H1 (cell line): ENCODE data around the gene HSPA6. TPM values are rescaled to one million over a fixed set of nuclear protein-coding genes. Genes with fewer than 3 reads are reported as not detected.
"Not testable (repeated sequence)": the region's sequence is repeated elsewhere in the genome, so short reads cannot be mapped to it uniquely, and the experiment has no call there.

ENCODE experiments used
- CTCF ChIA-PET: fragments of 300-600 bp; sonication (Branson Sonifier 250); formaldehyde crosslinking; loops from one replicate; lab custom pipeline; 2021; ENCODE audit not compliant: partially characterized antibody; lab: Charles Lee
- POLR2A ChIA-PET: fragments of 300-600 bp; sonication (Branson Sonifier 250); formaldehyde crosslinking; loops from one replicate; lab custom pipeline; 2021; ENCODE audit warnings: inconsistent platforms; ENCODE audit not compliant: partially characterized antibody; lab: Charles Lee
- DNase-seq, 2 experiments: peaks; one replicate each; pipeline versions ENCODE4 v3.0.0 to v3.0.0-alpha.2; 2010 to 2022; ENCODE audit warnings: low spot score in 2 of 2, low read depth in 1 of 2, mixed read lengths in 1 of 2
- FAIRE-seq: peaks from 2 replicates; lab custom pipeline; 2011; peaks lifted over from hg19 to GRCh38; lab: Jason Lieb, UNC
- H2AFZ ChIP-seq: 2 replicates; pipeline ENCODE4 v1.8.1; 2012; ENCODE audit warnings: low read length, inconsistent platforms
- H2AK5ac ChIP-seq: 2 replicates; pipeline ENCODE4 v1.6.1; 2013; ENCODE audit warnings: low read depth, low read length
- H2BK120ac ChIP-seq: replicated peaks from 2 replicates; pipeline ENCODE3; 2013; ENCODE audit warnings: low read depth, low read length, inconsistent platforms
- H2BK12ac ChIP-seq: 2 replicates; pipeline ENCODE4 v1.6.1; 2013; ENCODE audit warnings: low read depth, low read length
- H2BK15ac ChIP-seq: 2 replicates; pipeline ENCODE4 v1.6.1; 2013; ENCODE audit warnings: low read length
- H2BK20ac ChIP-seq: 2 replicates; pipeline ENCODE4 v1.6.1; 2013; ENCODE audit warnings: low read length
- H2BK5ac ChIP-seq: 2 replicates; pipeline ENCODE4 v1.6.1; 2013; ENCODE audit warnings: low read depth, low read length
- H3K14ac ChIP-seq: 2 replicates; pipeline ENCODE4 v1.6.1; 2013; ENCODE audit warnings: inconsistent platforms; ENCODE audit not compliant: insufficient read length
- H3K18ac ChIP-seq: 2 replicates; pipeline ENCODE4 v1.6.1; 2013; ENCODE audit warnings: low read length; ENCODE audit errors: extremely low read depth
- H3K23ac ChIP-seq: 2 replicates; pipeline ENCODE4 v1.6.1; 2013; ENCODE audit warnings: inconsistent platforms; ENCODE audit not compliant: insufficient read length
- H3K23me2 ChIP-seq: 2 replicates; pipeline ENCODE4 v1.6.1; 2013; ENCODE audit warnings: low read depth, low read length
- H3K27ac ChIP-seq: 2 replicates; pipeline ENCODE4 v1.6.1; 2011; ENCODE audit warnings: low read depth, low read length, inconsistent platforms
- H3K27me3 ChIP-seq, 4 experiments: replicated peaks in 1 of 4; 1 replicate in 1 of 4; 2 replicates in 3 of 4; pipeline versions ENCODE4 v1.6.1 to v1.8.1; 2011 to 2013; ENCODE audit warnings: low read length in 3 of 4, mild to moderate bottlenecking in 3 of 4, inconsistent platforms in 2 of 4, mixed read lengths in 2 of 4, moderate library complexity in 1 of 4; ENCODE audit not compliant: control insufficient read depth in 3 of 4, insufficient read depth in 3 of 4; ENCODE audit errors: extremely low read depth in 1 of 4
- H3K36me3 ChIP-seq, 4 experiments: 2 replicates each; pipeline versions ENCODE4 v1.6.1 to v1.8.1; 2011 to 2013; ENCODE audit warnings: mild to moderate bottlenecking in 4 of 4, low read length in 3 of 4, moderate library complexity in 2 of 4, control low read depth in 1 of 4, inconsistent platforms in 1 of 4; ENCODE audit not compliant: insufficient read depth in 4 of 4, control insufficient read depth in 2 of 4
- H3K4ac ChIP-seq: replicated peaks from 2 replicates; pipeline ENCODE3; 2013; ENCODE audit warnings: low read length, low read depth, mixed read lengths, inconsistent platforms; ENCODE audit not compliant: insufficient read length
- H3K4me1 ChIP-seq, 4 experiments: replicated peaks in 1 of 4; 1 replicate in 1 of 4; 2 replicates in 3 of 4; pipeline versions ENCODE4 v1.6.1 to v1.8.1; 2011 to 2013; ENCODE audit warnings: low read length in 3 of 4, inconsistent platforms in 2 of 4, mixed read lengths in 1 of 4; ENCODE audit not compliant: insufficient read depth in 4 of 4, control insufficient read depth in 3 of 4
- H3K4me2 ChIP-seq, 2 experiments: 2 replicates each; pipeline versions ENCODE4 v1.6.1 to v1.8.1; 2011 to 2013; ENCODE audit warnings: low read depth in 2 of 2, low read length in 2 of 2, control low read depth in 1 of 2, inconsistent platforms in 1 of 2, mild to moderate bottlenecking in 1 of 2; ENCODE audit not compliant: insufficient read depth in 1 of 2
- H3K4me3 ChIP-seq, 4 experiments: fragments of 200-600, 300-600 bp in 1 of 4; sonication (generic), shearing (Covaris generic), sonication (Bioruptor Twin) in 1 of 4; 2 replicates each; pipeline versions ENCODE4 v1.5.1 to v1.8.1; 2011 to 2016; ENCODE audit warnings: low read length in 4 of 4, low read depth in 3 of 4, control low read depth in 2 of 4, inconsistent platforms in 2 of 4, mild to moderate bottlenecking in 2 of 4, mixed read lengths in 1 of 4, moderate library complexity in 1 of 4; ENCODE audit not compliant: insufficient read depth in 2 of 4; ENCODE audit errors: extremely low read depth in 1 of 4
- H3K56ac ChIP-seq: replicated peaks from 2 replicates; pipeline ENCODE3; 2013; ENCODE audit warnings: low read depth, mild to moderate bottlenecking, mixed read lengths, low read length, inconsistent platforms; ENCODE audit not compliant: insufficient read length
- H3K79me1 ChIP-seq: 2 replicates; pipeline ENCODE4 v1.6.1; 2013; ENCODE audit warnings: low read depth, low read length, control low read depth
- H3K79me2 ChIP-seq, 2 experiments: 2 replicates each; pipeline versions ENCODE4 v1.6.1 to v1.8.1; 2012 to 2013; ENCODE audit warnings: low read length in 2 of 2, mild to moderate bottlenecking in 2 of 2, inconsistent platforms in 1 of 2; ENCODE audit not compliant: insufficient read depth in 2 of 2, control insufficient read depth in 1 of 2
- H3K9ac ChIP-seq, 4 experiments: replicated peaks in 1 of 4; 1 replicate in 1 of 4; 2 replicates in 3 of 4; pipeline versions ENCODE4 v1.6.1 to v1.8.1; 2011 to 2013; ENCODE audit warnings: low read depth in 3 of 4, low read length in 3 of 4, control low read depth in 2 of 4, mild to moderate bottlenecking in 2 of 4, moderate library complexity in 2 of 4, inconsistent platforms in 1 of 4; ENCODE audit errors: extremely low read depth in 1 of 4
- H3K9me3 ChIP-seq, 2 experiments: 2 replicates each; pipeline versions ENCODE4 v1.6.1 to v1.8.1; 2012 to 2013; ENCODE audit warnings: mild to moderate bottlenecking in 2 of 2, moderate library complexity in 2 of 2, control low read depth in 1 of 2, inconsistent platforms in 1 of 2, low read depth in 1 of 2, low read length in 1 of 2, mixed read lengths in 1 of 2; ENCODE audit not compliant: insufficient read depth in 2 of 2
- H4K20me1 ChIP-seq, 2 experiments: replicated peaks in 1 of 2; 2 replicates each; pipeline versions ENCODE3 to v1.8.1; 2011 to 2013; ENCODE audit warnings: inconsistent platforms in 2 of 2, low read length in 2 of 2, mild to moderate bottlenecking in 1 of 2; ENCODE audit not compliant: insufficient read depth in 2 of 2, control insufficient read depth in 1 of 2
- H4K5ac ChIP-seq: 2 replicates; pipeline ENCODE4 v1.6.1; 2013; ENCODE audit warnings: low read length, low read depth, mixed read lengths, inconsistent platforms; ENCODE audit not compliant: insufficient read length
- H4K8ac ChIP-seq: 2 replicates; pipeline ENCODE4 v1.8.0; 2013; ENCODE audit warnings: mild to moderate bottlenecking, moderate library complexity, low read length, inconsistent platforms; ENCODE audit not compliant: insufficient read depth; ENCODE audit errors: extremely low read depth
- H4K91ac ChIP-seq: replicated peaks from 2 replicates; pipeline ENCODE3; 2013; ENCODE audit warnings: low read length, mixed read lengths, inconsistent platforms; ENCODE audit not compliant: insufficient read length
- ASH2L ChIP-seq: fragments of 200-600, 300-600 bp; sonication (generic); IDR thresholded peaks from one replicate; pipeline ENCODE4 v1.7.1; 2017; ENCODE audit warnings: low read length
- CEBPB ChIP-seq: IDR thresholded peaks from 2 replicates; pipeline ENCODE4 v1.6.1; 2012; ENCODE audit warnings: low read depth, low read length
- CREB1 ChIP-seq: IDR thresholded peaks from 2 replicates; pipeline ENCODE4 v1.6.1; 2012; ENCODE audit warnings: inconsistent platforms
- MAFK ChIP-seq: IDR thresholded peaks from 2 replicates; pipeline ENCODE4 v1.6.1; 2012; ENCODE audit warnings: low read depth, mild to moderate bottlenecking, improper control_type of control experiment, low read length
- POU5F1 ChIP-seq: IDR thresholded peaks from 2 replicates; pipeline ENCODE4 v1.6.1; 2011; ENCODE audit warnings: low read depth, mild to moderate bottlenecking, low read length, moderate library complexity
- RBBP5 ChIP-seq: IDR thresholded peaks from 2 replicates; pipeline ENCODE4 v1.7.1; 2012; ENCODE audit warnings: low read depth, mild to moderate bottlenecking, inconsistent platforms, low read length, moderate library complexity, borderline replicate concordance
- TAF1 ChIP-seq: IDR thresholded peaks from 2 replicates; pipeline ENCODE4 v1.6.1; 2011; ENCODE audit warnings: mild to moderate bottlenecking, low read depth, low read length
- TBP ChIP-seq: IDR thresholded peaks from 2 replicates; pipeline ENCODE4 v1.6.1; 2011; ENCODE audit warnings: low read depth, low read length, improper control_type of control experiment
- TEAD4 ChIP-seq: IDR thresholded peaks from 2 replicates; pipeline ENCODE4 v1.6.1; 2012; ENCODE audit warnings: low read depth, low read length, inconsistent platforms, mixed read lengths
- WGBS, 2 experiments: shearing (Covaris generic) in 1 of 2; methylation state at CpG; one replicate each; pipeline versions ENCODE4 v1.1.6 to v1.1.7; 2013 to 2015; ENCODE audit warnings: low lambda C conversion rate in 2 of 2, mixed read lengths in 2 of 2, inconsistent platforms in 1 of 2, low coverage in 1 of 2, missing lambda C conversion rate in 1 of 2; ENCODE audit not compliant: insufficient replicate concordance in 2 of 2, insufficient coverage in 1 of 2, insufficient read length in 1 of 2; ENCODE audit errors: extremely low coverage in 1 of 2, missing lambda C conversion rate in 1 of 2; 5-methylcytosine and 5-hydroxymethylcytosine counted together
- polyA plus RNA-seq, 7 experiments: library from polyadenylated mRNA; depleted of rRNA in 3 of 7; stranded (reverse) in 5 of 7; unstranded in 2 of 7; fragments of >200 nt in 5 of 7; fragments of 200-250 nt in 2 of 7; gene quantifications; 1 replicate in 5 of 7; 2 replicates in 1 of 7; 4 replicates in 1 of 7; pipeline versions ENCODE4 v1.2.1 to v1.2.3, GENCODE V29; 2011 to 2013; ENCODE audit warnings: missing spikeins in 2 of 7, mixed read lengths in 2 of 7
- total RNA-seq: library from RNA; stranded (reverse); fragmentation: NEBNext Ultra II Directional; extraction: Animal tissue kit (Norgen Biotek cat#: 25700); gene quantifications from 2 replicates; pipeline ENCODE4 v1.2.1, GENCODE V29; 2021

HSPA6 gene
- total and polyA plus RNA-seq, 2 of the 8 experiments (the other 6 are each of a cell fraction or from before 2014, with no cell fraction given), result 0.06 to 0.15 TPM

- H4K8ac ChIP-seq, H3K9me3 ChIP-seq, H2BK20ac ChIP-seq, H3K27ac ChIP-seq, H3K36me3 ChIP-seq, H3K4ac ChIP-seq, H3K79me1 ChIP-seq, H3K23me2 ChIP-seq, H2AFZ ChIP-seq, H3K18ac ChIP-seq, H3K4me1 ChIP-seq, H4K91ac ChIP-seq, H4K5ac ChIP-seq, H3K56ac ChIP-seq, H4K20me1 ChIP-seq, H3K79me2 ChIP-seq, H2BK5ac ChIP-seq, POLR2A ChIA-PET, H3K23ac ChIP-seq, H3K14ac ChIP-seq, H2BK15ac ChIP-seq, H2AK5ac ChIP-seq, H3K27me3 ChIP-seq, H2BK12ac ChIP-seq, H2BK120ac ChIP-seq: not testable (repeated sequence)
- FAIRE-seq, result peak; percentile 78
- H3K4me2 ChIP-seq, result peak overlapping the region; percentile 71 to 92
- CTCF ChIA-PET, result interaction anchor here (0.6 to 1.3 kb wide), 2 partner anchors 48 to 1001 kb away, joined by 3 to 5 read pairs; no protein-coding TSS in a partner anchor
- peak overlapping the region in 2 of 4 experiments; percentile 12 to 34; a peak in 2 of 7 replicates for H3K9ac ChIP-seq
- peak overlapping the region; percentile 57 to 78 (median 64) for H3K4me3 ChIP-seq
- WGBS, 2 experiments, result 1% methylated on average over 51 of the region's 56 CpGs; no CpG with 5 or more reads in 1 of the 2 experiments
- peak; percentile 76 to 89 for DNase-seq
- TF ChIP-seq MAFK (peak; percentile 55; the same call in 1 of the 2 replicates), TAF1 (0 out of 2 replicates have a peak, but pooled peaks have one; percentile 26), CEBPB (0 out of 2 replicates have a peak, but pooled peaks have one; percentile 22), POU5F1 (0 out of 2 replicates have a peak, but pooled peaks have one; percentile 47), TEAD4 (0 out of 2 replicates have a peak, but pooled peaks have one; percentile 44), TBP (peak; percentile 99), ASH2L (peak; percentile 97), RBBP5 (peak; percentile 86; the same call in 1 of the 2 replicates), CREB1 (0 out of 2 replicates have a peak, but pooled peaks have one; percentile 35)
Observed at GRCh38 chr1:161530671-161531641, 6.6 kb downstream of the HSPA6 start.
